ENCODE results near the gene BICD1.
"Not testable (repeated sequence)": the region's sequence is repeated elsewhere in the genome, so short reads cannot be mapped to it uniquely, and the experiment has no call there.

Gene BICD1

DNA sequence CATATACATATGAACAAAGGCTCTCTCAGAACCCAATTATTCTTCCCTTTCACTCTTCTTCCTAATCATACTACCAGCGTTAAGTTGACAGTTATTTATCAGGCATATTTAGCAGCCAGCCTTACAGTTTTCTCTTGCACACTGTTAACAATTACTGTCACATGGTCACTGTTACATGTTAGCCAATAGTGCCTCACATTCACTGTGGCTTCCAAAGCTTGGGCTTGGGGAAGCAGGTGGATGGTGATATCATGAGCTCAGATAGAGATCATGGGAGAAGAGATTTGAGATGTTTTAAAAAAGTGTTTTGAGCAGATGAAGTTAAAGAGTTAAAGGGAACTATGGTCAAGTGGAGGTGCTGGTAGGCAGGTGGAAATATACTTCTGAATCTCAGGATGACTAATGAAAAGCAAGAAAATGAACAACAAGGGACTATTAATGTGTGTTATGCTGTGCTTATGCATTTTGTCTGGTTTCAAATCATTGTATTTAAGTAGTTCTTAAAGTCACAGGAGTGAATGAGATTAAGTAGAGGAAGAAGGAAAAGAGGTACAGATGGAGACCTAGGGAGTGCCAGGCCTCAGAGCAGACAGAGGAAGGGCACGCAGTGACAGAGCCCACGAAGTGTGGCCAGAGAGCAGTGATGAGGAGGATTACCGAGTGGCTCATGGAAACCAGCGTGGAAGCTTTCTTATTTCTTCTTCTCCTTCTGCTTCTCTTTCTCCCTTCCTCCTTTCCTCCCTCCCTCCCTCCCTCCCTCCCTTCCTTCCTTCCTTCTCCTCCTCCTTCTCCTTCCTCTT is 39.6 kb downstream of the BICD1 start:
- DNase-seq (ENCODE audit: low spot score) = no peak

DNA sequence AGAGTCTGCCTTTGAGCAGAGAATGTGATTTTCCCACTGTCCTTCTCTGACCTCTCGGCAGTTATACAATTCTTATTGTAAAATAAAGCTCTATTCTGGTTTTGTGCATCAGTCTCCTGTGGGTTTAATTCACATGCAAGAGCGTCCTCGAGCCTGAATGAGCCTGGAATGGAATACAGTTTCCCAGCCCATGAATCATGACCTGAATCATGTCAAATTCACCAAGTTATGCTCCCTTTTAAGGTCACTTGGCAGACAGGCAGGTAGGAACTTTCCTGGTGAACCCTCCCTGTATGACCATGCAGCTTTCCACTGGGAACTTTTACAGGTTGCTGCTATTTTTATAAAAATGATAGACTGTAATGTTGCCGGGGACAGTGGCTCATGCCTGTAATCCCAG is 41.7 kb downstream of the BICD1 start:
- DNase-seq (ENCODE audit: low spot score) = no peak

DNA sequence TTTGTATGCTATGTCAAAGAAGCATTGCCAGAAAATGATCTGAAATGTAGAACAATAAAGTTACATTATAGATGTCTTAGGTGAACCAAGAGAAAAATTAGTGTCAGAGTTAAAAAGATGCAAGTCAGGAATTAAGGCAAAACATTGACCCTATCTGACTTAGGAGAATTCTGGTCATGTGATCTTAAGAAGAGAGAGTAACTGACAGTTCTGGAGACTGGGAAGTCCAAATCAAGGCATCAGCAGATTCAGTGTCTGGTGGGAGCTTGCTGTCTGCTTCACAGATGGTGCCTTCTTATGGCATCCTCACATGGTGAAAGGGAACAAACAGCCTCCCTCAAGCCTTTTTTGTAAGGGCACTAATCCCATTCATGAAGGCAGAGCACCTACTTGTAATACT is 42.8 kb downstream of the BICD1 start:
- no peak for DNase-seq (ENCODE audit: low spot score)

DNA sequence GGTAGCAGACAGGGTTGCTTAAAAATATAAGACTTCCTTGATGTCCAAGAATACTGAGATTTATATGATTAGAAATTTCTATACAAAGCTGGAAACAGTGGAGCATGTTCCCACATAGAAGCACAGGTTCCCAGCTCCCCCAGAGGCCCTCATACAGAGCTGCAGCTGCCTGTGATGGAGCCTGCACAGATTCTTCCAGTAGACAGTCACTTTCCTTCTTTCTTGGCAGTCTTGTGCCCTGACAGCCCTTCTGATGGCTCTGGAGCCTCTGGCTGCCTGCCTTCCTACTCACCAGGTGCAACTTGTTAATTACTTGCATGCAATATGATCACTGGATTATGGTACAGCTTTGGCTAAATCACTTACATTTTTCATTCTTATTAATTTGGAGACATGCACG is 44.4 kb downstream of the BICD1 start:
- DNase-seq (ENCODE audit: low spot score) = no peak

DNA sequence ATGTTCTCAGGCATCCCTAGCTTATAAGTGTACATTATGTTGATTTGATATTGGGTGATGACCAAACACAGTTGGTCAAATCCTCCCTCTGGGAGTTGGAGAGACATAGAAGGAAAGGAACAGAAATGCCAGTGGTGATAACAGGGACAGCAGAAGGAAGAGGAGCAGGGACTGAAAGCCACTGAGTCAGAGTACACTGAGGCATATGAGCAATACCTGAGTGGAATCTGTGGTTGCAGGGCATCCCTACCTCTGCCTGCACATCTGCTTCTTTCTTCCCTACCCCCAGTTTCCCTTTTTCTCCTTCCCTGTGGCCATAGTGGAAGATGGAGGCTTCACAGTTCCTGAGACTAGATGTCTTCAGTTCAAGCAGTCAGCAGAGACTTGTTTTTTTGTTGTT is 44.9 kb downstream of the BICD1 start:
- no peak for DNase-seq (ENCODE audit: low spot score)

DNA sequence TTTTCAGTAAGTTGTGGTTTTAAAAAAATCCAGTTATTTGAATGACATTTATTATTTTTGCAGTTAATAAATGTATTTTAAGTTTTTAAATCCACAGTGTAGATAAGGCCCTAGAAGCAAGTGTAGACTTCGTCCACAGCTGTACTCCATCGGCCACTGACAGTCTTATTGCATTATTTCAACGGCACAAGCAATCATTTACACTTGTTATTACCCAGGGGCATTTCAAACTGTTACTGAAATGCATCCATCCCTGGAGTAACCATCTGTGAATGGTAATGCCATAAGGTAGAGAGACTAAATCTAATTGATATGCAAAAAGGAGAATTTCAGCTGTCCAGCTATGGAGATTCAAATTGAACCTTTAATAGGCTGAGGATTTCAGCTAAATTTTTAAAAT is 48.4 kb downstream of the BICD1 start:
- DNase-seq (ENCODE audit: low spot score) = no peak

DNA sequence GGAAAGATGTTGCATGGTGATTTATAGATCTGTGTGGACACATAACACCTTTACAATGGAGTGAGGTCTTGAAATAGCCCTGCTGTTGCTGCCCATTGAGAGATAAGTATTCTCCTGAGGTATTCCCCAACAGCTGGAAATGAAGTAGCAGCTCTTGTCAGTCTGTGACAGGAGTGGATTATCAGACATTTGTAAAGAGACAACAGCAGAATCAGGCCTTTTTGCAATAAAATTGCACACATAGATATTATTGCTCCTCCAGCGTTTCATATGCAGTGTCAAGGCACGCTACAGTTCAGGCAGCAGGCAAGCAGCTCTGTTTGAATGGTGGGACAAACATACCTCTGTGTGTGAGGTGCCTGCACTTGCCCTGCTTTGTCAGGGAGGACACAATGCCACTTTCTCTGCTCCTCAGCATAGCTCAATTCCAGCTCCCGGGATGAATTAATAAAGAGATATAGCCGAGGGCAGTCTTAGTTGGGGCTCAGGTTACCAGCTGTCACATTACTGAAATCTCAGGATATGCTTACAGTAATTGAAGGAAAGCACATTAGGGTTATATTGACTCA is 49.4 kb downstream of the BICD1 start:
- DNase-seq (ENCODE audit: low spot score) = no peak

DNA sequence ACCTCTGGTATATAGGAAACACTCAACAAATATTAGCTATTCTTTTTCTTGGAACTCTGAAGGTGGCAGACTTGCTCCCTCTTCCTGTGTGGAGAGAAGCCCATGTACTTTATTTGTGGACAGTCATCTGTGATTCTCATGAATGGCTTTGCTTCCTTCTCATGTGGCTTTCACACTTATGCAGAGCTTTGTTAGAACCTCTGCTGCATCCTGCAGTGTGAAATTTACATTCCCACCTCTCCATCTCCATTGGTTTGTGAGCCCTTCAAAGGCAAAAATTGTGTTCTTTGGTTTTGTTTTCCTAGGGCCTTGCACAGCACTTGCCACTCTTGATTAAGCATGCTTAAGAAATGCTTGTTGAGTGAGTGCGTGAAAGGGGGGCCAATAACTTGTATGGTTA is 51.9 kb downstream of the BICD1 start:
- no peak for DNase-seq (ENCODE audit: low spot score)

DNA sequence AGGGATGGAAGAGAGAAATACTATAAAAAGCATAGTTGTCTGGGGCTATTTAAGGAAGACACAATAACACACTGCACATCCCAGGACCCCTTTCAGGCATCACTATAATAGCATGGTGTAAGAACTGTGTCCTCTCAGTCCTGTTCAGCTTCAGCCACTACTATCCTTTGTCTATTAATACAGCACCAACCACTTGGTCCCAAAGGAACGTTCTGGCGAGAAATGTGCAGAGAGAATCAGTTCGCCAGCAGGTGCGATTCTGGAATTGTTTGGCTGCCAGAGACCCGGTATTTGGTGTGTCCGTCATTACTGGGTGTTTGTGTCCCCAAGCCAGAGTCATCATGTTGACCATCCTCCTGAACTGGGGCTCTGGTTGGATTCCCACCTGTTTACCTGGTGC is 52.7 kb downstream of the BICD1 start:
- no peak for DNase-seq (ENCODE audit: low spot score)

DNA sequence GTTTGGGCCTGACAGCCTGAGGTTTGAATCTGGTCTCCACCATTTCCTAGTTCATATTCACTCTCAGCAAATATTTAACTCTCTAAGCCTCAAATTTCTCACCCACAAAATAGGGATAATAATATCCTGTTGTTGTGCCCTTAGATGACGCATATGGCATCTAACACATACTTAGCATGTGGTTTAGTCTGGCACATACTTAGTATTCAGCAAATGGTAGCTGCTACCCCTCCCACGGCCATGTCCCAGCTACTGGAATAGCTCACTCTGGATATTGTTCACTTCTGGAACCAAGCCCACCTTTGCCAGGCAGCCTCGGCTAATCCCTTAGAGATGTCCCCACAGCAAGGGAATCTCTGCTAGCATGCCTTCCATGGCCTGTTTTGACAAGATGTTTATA is 53.3 kb downstream of the BICD1 start:
- DNase-seq (ENCODE audit: low spot score) = no peak

DNA sequence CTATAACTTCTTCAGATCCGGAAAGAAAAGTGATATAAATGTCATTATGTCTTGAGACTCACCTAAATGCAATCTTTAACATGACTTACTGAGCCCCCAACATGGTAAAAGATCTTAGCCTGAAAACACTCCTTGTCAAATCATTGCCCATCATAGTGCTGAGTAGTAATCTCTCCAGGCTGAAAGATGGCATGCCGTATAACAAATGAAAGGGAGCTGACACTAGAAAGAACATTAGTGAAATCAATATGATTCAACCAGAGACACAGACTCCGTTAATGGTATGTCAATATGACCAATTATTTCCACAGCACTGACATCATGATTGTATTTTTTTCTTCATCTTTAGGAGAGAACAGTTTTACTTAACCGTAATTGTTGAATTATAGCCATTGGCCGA is 54.4 kb downstream of the BICD1 start:
- no peak for DNase-seq (ENCODE audit: low spot score)

DNA sequence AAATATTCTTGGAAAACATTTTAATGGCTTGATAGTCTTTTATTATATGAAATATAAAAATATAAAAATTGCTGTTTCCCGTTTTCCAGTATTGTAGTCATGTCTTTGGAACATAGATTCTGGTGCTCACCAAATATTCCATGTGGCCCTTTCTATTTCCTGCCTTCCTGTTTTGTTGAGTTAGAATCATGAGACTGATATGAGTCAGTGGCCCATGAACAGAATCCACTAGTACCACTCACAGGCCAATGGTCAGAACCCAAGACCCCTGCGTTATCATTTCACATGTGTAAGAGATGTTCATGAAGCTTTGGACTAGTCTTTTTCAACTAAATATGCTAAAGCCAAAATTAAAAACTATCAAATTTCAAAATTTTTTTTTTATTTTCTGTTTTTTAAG is 56.9 kb downstream of the BICD1 start:
- DNase-seq (ENCODE audit: low spot score) = no peak

DNA sequence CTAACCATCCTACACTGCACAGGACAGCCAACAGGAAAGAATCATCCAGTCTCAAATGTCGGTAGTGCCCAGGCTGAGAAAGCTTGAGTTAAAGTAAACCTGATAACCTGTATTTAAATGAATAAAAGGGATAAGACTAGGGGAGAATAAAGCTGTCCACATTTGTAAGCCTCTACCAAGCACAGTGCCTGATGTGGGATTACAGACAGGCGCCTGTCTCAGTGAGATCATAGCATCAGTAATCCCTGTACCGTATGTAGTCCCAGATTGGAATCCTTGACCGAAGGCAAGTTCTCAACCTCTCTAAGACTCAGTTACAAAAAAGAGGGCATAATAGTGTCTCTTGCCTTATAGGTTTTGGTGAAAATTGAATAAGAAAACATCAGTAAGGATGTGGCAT is 59.9 kb downstream of the BICD1 start:
- no peak for DNase-seq (ENCODE audit: low spot score)

DNA sequence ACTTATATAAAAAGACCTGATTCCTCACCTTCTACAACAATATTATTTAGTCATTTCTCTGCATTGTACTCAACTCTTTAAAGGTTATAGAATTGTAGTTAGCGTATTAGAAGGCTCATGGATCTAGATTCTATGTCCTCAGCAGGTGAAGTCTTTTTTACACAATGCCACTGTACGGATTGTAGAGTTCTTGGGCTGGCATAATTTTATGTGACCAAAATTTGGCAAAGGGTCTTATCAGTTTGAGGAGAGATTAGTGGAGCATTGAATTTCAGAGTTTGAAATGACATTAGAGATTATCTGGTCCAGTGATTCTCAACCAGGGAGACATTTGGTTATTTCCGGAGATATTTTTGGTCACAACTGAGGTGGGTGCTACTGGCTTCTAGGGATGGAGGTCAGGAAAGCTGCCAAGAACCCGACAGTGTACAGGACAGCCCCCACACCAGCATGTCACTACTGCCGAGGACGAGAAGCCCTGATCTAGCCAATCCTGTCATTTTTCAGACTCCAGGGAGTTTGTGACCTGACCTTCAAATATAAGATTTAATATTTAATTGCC is 63.9 kb downstream of the BICD1 start:
- DNase-seq (ENCODE audit: low spot score) = no peak

DNA sequence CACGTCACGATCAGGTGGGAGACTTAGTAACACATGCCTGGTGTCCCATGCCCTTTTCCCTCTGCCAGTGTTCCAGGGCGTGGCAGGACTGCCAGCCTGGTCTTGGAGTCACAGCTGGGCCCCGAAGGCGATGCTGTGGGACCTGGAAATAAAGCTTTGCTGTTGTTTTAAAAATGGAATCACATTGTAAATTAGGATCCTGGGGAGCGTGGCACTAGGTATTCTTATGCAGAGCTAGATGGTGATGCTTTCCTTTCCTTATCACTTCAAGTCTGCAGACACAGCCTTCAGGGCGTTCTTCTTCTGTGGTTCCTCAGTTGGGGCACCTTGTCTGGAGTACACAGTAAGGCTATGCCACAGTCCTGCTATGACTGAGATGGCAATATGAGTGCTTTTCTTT is 64.6 kb downstream of the BICD1 start:
- DNase-seq (ENCODE audit: low spot score) = no peak

DNA sequence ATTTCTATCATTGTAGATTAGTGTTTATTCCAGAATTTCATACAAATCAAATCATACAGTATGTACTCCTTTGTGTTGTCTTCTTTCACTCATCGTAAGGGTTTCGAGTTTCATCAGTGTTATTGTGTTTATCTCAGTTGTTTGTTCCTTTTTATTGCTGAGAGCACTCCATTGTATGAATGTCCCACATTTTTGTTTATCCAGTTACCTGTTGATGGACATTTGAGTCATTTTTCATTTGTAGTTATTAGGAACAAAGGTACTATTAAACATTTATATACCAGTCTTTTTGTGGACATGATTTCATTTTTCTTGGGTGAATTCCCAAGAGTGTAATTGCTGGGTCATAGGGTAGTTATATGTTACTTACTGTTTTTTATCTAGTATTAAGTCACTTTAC is 70.0 kb downstream of the BICD1 start:
- no peak for DNase-seq (ENCODE audit: low spot score)

DNA sequence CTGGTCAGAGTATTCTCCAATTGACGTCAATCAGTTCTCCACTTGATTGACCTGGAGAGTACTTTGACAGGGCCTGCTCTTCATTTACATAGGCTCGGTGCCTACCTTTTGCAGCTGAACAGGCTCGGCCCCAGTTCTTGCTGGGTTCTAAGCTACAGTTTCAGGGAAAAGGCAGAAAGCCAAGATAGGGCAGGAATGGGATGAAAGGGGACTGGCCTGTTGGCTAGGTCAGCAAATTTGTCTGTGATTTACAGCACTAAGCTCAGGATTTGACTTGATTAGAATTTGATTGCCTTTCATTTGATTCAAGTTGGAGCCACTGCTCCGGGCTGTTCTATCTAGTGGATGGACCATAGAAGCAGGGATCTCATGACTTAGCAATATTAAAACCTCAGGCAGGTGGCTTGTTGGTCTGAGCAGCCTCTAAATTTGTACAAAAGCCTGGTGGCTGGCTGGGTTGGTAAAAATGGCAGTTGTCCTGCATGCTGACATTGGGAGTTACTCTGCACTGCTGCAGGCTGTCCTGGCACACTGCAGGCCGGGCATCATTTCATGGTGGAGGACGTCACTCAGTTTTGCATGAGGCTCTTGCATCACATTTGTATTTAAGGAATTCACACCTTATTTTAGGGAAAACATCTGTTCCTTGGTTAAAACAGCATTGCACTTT is 71.8 kb downstream of the BICD1 start:
- no peak for DNase-seq (ENCODE audit: low spot score)

DNA sequence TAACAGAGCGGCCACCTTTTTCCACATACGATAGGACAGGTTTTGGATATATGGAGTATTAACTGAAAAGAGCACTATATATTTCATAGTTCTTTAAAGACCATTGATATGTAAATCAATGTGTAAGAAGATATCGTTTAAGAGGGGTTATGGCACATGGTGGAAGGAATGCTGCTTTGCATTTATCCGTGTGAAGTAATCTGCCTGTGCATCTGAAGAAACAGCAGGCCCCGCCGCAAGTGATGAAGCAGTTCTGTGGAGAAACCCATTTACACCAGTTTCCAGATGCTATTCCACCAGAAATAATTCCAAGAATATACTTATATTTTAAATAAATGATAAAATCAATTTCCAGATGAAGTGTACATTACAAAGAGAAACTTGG is 72.4 kb downstream of the BICD1 start:
- no peak for DNase-seq (ENCODE audit: low spot score)

DNA sequence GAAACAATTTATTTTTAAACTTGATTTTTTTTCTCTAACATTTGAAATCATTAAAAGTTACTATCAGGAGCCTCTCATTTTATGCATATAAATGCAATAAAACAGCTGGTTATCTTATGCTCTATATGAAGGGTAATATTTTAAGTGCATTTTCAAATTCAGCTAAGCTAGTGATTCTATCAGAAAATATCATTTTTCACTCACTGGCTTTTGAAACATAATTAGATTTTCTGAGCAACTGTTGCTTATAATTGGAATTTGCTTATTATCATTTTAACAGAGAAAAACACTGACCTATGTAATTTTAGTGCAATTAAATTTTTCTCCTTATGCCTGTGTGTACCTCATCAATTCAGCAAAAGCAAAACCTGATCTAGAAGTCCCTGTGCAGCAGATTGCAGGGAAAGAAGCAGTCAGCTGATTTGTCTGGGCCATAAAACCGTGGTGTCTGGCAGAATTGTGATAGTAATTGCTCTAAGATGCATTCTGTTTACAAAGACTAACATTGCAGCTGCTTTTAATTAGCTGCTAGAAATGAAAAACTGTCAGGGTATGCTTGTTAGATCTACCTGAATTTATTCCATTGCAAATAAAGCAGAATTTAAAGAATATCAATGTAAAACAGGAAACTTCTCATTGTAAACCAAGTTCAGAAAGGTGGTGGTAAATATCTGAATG is 75.0 kb downstream of the BICD1 start:
- no peak for DNase-seq (ENCODE audit: low spot score)

DNA sequence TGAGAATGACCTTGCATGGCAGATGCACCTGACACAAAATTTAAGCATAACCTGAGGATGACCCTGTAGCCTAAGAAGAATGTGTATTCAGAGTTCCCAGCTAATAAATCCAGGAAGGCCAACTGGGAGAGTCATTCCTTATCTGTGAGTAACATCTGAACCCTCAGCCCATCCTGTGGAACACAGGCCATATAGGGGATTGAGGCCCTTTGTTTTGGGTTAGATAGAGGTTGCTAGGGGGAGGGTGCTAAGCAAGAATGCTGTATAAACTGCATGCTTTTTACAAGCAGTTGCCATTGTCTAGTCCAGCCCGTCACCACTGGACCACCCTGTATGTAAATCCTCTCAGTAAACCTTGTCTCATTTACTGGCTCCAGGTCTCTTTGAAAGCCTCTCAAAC is 77.0 kb downstream of the BICD1 start:
- no peak for DNase-seq (ENCODE audit: low spot score)

DNA sequence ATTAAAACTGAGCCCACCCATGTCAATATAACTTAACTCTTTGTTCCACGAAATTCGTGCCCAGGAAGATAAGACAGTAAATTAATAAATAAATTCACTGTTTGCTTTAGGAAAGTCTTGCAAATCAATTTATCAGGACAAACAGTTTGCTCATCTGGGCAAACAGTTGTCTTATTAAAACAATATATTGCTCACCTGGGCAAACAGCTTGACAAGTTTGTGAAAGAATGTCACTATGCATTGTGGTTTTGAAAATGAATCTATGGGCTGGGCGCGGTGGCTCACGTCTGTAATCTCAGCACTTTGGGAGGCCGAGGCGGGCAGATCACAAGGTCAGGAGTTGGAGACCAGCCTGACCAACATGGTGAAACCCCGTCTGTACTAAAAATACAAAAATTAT is 80.5 kb downstream of the BICD1 start:
- not testable (repeated sequence) for DNase-seq (ENCODE audit: low spot score)

DNA sequence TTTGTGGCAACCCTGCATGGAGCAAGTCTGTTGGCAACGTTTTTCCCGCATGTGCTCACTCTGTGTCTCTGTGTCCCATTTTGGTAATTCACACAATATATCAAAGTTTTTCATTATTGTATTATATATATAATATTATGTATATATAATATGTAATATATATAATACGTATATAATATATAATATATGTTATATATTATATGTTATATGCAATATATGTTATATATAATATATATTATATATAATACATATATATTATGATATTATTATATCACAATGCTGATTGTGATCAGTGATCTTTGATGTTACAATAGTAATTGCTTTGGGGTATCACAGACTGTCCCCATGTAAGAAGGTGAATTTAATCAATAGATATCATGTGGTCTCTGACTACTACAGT is 84.8 kb downstream of the BICD1 start:
- DNase-seq (ENCODE audit: low spot score) = no peak
